ENCODE results near the gene AK4. TPM values are rescaled to one million over a fixed set of nuclear protein-coding genes. Genes with fewer than 3 reads are reported as not detected.
"Not testable (repeated sequence)": the region's sequence is repeated elsewhere in the genome, so short reads cannot be mapped to it uniquely, and the experiment has no call there.

The AK4 gene
- polyA plus RNA-seq, 2 of the 4 experiments (the other 2 are of a cell fraction) = 10.6 to 25.9 TPM

- TF ChIP-seq RNF2 (IDR thresholded peaks at IDR 0.05; ENCODE audit: borderline replicate concordance, low read depth) (no peak), CHD4 (IDR thresholded peaks at IDR 0.05; ENCODE audit: borderline replicate concordance) (no peak), GATA3 (IDR thresholded peaks at IDR 0.05; ENCODE audit: borderline replicate concordance) (no peak), RFX5 (IDR thresholded peaks at IDR 0.05) (no peak), HDAC2 (IDR thresholded peaks at IDR 0.05) (no peak)
- Histone ChIP-seq H3K4me3 (no peak overlapping the region), H3K27ac (no peak overlapping the region), H3K4me1 (no peaks in the 10 kb centered on the region), H3K9me3 (no peaks in the 10 kb centered on the region), H3K4me2 (no peak overlapping the region)
- POLR2A ChIA-PET = no interaction called here
- no peak for DNase-seq (ENCODE audit: low read depth in 1 of 2, low spot score in 1 of 2)
- no peak for FAIRE-seq
- WGBS (ENCODE audit: missing lambda C conversion rate) = 81% methylated on average over 1 of the region's 1 CpG
- ATAC-seq = no peak
- CTCF ChIA-PET = no interaction called here
Observed at GRCh38 chr1:65138524-65138923, 9.5 kb upstream of the AK4 start.

GRCh38 chr1:65139793-65140192, 8.2 kb upstream of the AK4 start:
- FAIRE-seq; POLR2A ChIA-PET; CTCF ChIA-PET; H3K4me3 ChIP-seq; H3K4me1 ChIP-seq; DNase-seq (ENCODE audit: low read depth in 1 of 2, low spot score in 1 of 2); ATAC-seq; H3K27ac ChIP-seq; H3K4me2 ChIP-seq; H3K9me3 ChIP-seq: not testable (repeated sequence)
- 33% methylated on average over 3 of the region's 3 CpGs for WGBS (ENCODE audit: missing lambda C conversion rate)

- 62% methylated on average over 4 of the region's 4 CpGs for WGBS (ENCODE audit: missing lambda C conversion rate)
- POLR2A ChIA-PET = no interaction called here
- no peak for DNase-seq (ENCODE audit: low read depth in 1 of 2, low spot score in 1 of 2)
Observed at GRCh38 chr1:65141394-65141793, 6.6 kb upstream of the AK4 start.

DNA sequence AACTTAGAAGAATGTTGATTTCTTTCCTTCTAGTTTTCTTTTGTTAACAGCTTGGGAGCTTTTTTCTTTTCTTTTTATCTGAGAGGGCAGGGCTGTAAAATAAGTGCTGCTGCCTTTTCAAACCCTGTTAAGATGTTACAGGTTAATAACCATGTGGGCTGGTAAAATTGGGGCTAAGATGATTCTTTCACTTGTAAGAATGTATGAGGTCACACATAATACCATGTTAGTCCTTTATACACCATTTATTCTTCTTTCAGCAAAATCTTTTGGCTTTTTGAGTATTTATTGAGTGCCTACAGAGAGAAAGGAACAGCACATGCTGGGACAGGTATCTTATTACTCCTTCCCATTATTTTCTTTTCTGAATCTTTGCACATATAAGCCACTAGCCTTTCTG, 6.1 kb upstream of the AK4 start:
- ATAC-seq = no peak
- Histone ChIP-seq H3K4me2 (no peak overlapping the region), H3K4me3 (no peak overlapping the region), H3K27ac (no peak overlapping the region), H3K4me1 (peaks cover 6% of the 10 kb centered on the region; the same call in 1 of the 3 replicates), H3K9me3 (no peaks in the 10 kb centered on the region)
- no peak for TF ChIP-seq POLR2A (IDR thresholded peaks at IDR 0.05; ENCODE audit: low read length)
- TF ChIP-seq, protein P1, sequence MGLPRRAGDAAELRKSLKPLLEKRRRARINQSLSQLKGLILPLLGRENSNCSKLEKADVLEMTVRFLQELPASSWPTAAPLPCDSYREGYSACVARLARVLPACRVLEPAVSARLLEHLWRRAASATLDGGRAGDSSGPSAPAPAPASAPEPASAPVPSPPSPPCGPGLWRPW (IDR thresholded peaks at IDR 0.05) = no peak
- no peak for TF ChIP-seq HEYL (CRISPR knock-in tag; IDR thresholded peaks at IDR 0.05)
- TF ChIP-seq ZSCAN20 (CRISPR knock-in tag; IDR thresholded peaks at IDR 0.05) = no peak
- FAIRE-seq = no peak
- ChIA-PET POLR2A (no interaction called here), CTCF (no interaction called here)
- DNase-seq (ENCODE audit: low read depth in 1 of 2, low spot score in 1 of 2) = no peak

More at GRCh38 chr1:65141394-65141793, 6.6 kb upstream of the AK4 start:
- Histone ChIP-seq H3K4me2 (no peak overlapping the region), H3K4me1 (0 out of 3 replicates have a peak, but pooled peaks cover under 1% of the 10 kb centered on the region), H3K9me3 (no peaks in the 10 kb centered on the region), H3K4me3 (no peak overlapping the region), H3K27ac (no peak overlapping the region)
- TF ChIP-seq, protein P1 (IDR thresholded peaks at IDR 0.05) = no peak
- FAIRE-seq (no peak), ATAC-seq (no peak)
- CTCF ChIA-PET = no interaction called here

GRCh38 chr1:65143112-65143658, 4.8 kb upstream of the AK4 start:
- H3K27ac ChIP-seq, CTCF ChIA-PET: not testable (repeated sequence)

GRCh38 chr1:65146908-65147423, 1.0 kb upstream of the AK4 start:
- CTCF ChIA-PET = interaction anchor here (1.8 kb wide), 1 partner anchor 540 kb away, joined by 4 read pairs; no protein-coding TSS in a partner anchor
- no peak for FAIRE-seq
- WGBS (ENCODE audit: missing lambda C conversion rate) = 24% methylated on average over 15 of the region's 20 CpGs
- DNase-seq (ENCODE audit: low read depth in 1 of 2, low spot score in 1 of 2) = no peak
- POLR2A ChIA-PET = no interaction called here
- Histone ChIP-seq H3K27ac (peak overlapping the region; percentile 75 to 92), H3K9me3 (no peaks in the 10 kb centered on the region), H3K4me2 (peak overlapping the region; percentile 95), H3K4me1 (peaks cover 8% of the 10 kb centered on the region; the same call in 1 of the 3 replicates), H3K4me3 (peak overlapping the region; percentile 95)
- no peak for TF ChIP-seq NFE2L2 (conservative IDR thresholded peaks at IDR 0.05; ENCODE audit: low read length)
- TF ChIP-seq GATA3 (IDR thresholded peaks at IDR 0.05; ENCODE audit: borderline replicate concordance) = no peak
- TF ChIP-seq, protein P2, sequence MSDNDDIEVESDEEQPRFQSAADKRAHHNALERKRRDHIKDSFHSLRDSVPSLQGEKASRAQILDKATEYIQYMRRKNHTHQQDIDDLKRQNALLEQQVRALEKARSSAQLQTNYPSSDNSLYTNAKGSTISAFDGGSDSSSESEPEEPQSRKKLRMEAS (IDR thresholded peaks at IDR 0.05) = no peak
- no peak for TF ChIP-seq HOXB5 (CRISPR knock-in tag; IDR thresholded peaks at IDR 0.05)
- no peak for TF ChIP-seq FOSB (CRISPR knock-in tag; IDR thresholded peaks at IDR 0.05)
- TF ChIP-seq, protein P3, sequence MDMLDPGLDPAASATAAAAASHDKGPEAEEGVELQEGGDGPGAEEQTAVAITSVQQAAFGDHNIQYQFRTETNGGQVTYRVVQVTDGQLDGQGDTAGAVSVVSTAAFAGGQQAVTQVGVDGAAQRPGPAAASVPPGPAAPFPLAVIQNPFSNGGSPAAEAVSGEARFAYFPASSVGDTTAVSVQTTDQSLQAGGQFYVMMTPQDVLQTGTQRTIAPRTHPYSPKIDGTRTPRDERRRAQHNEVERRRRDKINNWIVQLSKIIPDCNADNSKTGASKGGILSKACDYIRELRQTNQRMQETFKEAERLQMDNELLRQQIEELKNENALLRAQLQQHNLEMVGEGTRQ (IDR thresholded peaks at IDR 0.05) = no peak
- ATAC-seq = no peak; a peak in 1 of 6 replicates

More at GRCh38 chr1:65143112-65143658, 4.8 kb upstream of the AK4 start:
- H3K4me3 ChIP-seq; FAIRE-seq; H3K9me3 ChIP-seq; POLR2A ChIA-PET; H3K4me2 ChIP-seq; H3K4me1 ChIP-seq; ATAC-seq; DNase-seq (ENCODE audit: low read depth in 1 of 2, low spot score in 1 of 2): not testable (repeated sequence)
- 89% methylated on average over 6 of the region's 6 CpGs for WGBS (ENCODE audit: missing lambda C conversion rate)
- peak; percentile 41 for TF ChIP-seq ZC3H11A (IDR thresholded peaks at IDR 0.05)
